Adipocyte (in vitro differentiated cells): ENCODE results near the gene AP2A1.

Experiments
- DNase-seq: peaks from one replicate; pipeline ENCODE4 v3.0.0-alpha.2; 2015; ENCODE audit warnings: low read depth
- H3K27me3 ChIP-seq: replicated peaks from 2 replicates; pipeline ENCODE4 v1.7.0; 2013; ENCODE audit warnings: mild to moderate bottlenecking, low read length, moderate library complexity; ENCODE audit not compliant: control insufficient read depth, insufficient read depth
- H3K36me3 ChIP-seq: 2 replicates; pipeline ENCODE4 v1.7.0; 2013; ENCODE audit warnings: low read length, mild to moderate bottlenecking, moderate library complexity; ENCODE audit not compliant: control insufficient read depth, insufficient read depth, severe bottlenecking
- H3K4me1 ChIP-seq: 2 replicates; pipeline ENCODE4 v1.7.0; 2013; ENCODE audit warnings: mild to moderate bottlenecking, low read length, moderate library complexity; ENCODE audit not compliant: control insufficient read depth, insufficient read depth
- H3K4me3 ChIP-seq: 2 replicates; pipeline ENCODE4 v1.7.0; 2013; ENCODE audit warnings: mild to moderate bottlenecking, low read length, moderate library complexity
- H3K9ac ChIP-seq: 2 replicates; pipeline ENCODE4 v1.7.0; 2013; ENCODE audit warnings: mild to moderate bottlenecking, low read length, moderate library complexity
- H3K9me3 ChIP-seq: 2 replicates; pipeline ENCODE4 v1.7.0; 2013; ENCODE audit warnings: mild to moderate bottlenecking, low read length, moderate library complexity; ENCODE audit not compliant: control insufficient read depth

Gene AP2A1

DNA sequence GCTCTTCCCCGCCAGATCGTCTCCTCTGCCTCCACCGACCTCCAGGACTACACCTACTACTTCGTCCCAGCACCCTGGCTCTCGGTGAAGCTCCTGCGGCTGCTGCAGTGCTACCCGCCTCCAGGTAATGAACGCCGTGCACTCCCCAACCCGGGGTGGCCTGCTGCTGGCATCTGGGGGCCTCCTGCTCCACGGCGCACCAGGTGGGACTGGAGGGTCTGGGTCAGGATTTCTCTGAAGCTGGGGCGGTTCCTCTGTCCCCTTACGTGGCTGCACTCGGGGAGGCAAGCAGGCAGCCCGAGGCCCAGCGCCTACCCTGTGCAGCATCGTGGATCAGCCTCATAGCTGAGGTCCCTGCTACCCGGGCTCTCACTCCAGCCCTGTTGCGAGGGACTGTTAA lies 28.8 kb downstream of the AP2A1 start:
- no peak for DNase-seq
- H3K9ac ChIP-seq: no peak overlapping the region
- peaks cover 14% of the 10 kb centered on the region for H3K4me1 ChIP-seq
- peaks cover 89% of the 10 kb centered on the region for H3K36me3 ChIP-seq
- no peaks in the 10 kb centered on the region for H3K27me3 ChIP-seq
- H3K4me3 ChIP-seq: no peak overlapping the region
- no peaks in the 10 kb centered on the region for H3K9me3 ChIP-seq

GRCh38 chr19:49798574-49798973 lies 31.8 kb downstream of the AP2A1 start:
- Histone ChIP-seq H3K4me1 (peaks cover 15% of the 10 kb centered on the region), H3K36me3 (peaks cover 84% of the 10 kb centered on the region), H3K9ac (no peak overlapping the region), H3K4me3 (no peak overlapping the region), H3K27me3 (no peaks in the 10 kb centered on the region), H3K9me3 (no peaks in the 10 kb centered on the region)
- DNase-seq: no peak

GRCh38 chr19:49799271-49799797 lies 32.5 kb downstream of the AP2A1 start:
- H3K27me3 ChIP-seq: no peaks in the 10 kb centered on the region
- peaks cover 85% of the 10 kb centered on the region for H3K36me3 ChIP-seq
- peaks cover 14% of the 10 kb centered on the region for H3K4me1 ChIP-seq
- H3K4me3 ChIP-seq: no peak overlapping the region
- no peak overlapping the region for H3K9ac ChIP-seq
- DNase-seq: no peak
- H3K9me3 ChIP-seq: no peaks in the 10 kb centered on the region

- Histone ChIP-seq H3K9me3 (no peaks in the 10 kb centered on the region), H3K27me3 (no peaks in the 10 kb centered on the region), H3K36me3 (peaks cover 85% of the 10 kb centered on the region), H3K4me1 (peaks cover 14% of the 10 kb centered on the region), H3K9ac (no peak overlapping the region), H3K4me3 (no peak overlapping the region)
- no peak for DNase-seq
These were observed 33.1 kb downstream of the AP2A1 start for GRCh38 chr19:49799798-49800376.

DNA sequence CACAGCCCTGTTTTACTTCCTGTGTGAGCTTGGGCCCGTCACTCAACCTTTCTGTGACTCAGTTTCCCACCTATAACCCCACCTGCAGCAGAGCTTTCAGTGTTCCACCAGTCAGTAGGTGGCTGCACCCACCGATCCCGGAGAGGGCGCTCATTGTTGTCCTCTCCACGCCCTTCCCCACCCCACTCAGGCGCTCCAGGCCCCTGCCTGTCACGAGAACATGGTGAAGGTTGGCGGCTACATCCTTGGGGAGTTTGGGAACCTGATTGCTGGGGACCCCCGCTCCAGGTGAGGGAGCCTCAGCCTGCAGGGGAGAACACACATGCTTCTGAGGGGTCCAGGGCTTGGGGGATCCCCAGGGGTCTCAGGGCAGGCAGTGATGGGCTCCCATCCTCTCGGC lies 34.0 kb downstream of the AP2A1 start:
- DNase-seq: no peak
- Histone ChIP-seq H3K9ac (no peak overlapping the region), H3K4me1 (peaks cover 14% of the 10 kb centered on the region), H3K4me3 (no peak overlapping the region), H3K36me3 (peaks cover 80% of the 10 kb centered on the region), H3K27me3 (no peaks in the 10 kb centered on the region), H3K9me3 (no peaks in the 10 kb centered on the region)

GRCh38 chr19:49801401-49801888 lies 34.6 kb downstream of the AP2A1 start:
- Histone ChIP-seq H3K4me1 (peaks cover 14% of the 10 kb centered on the region), H3K27me3 (no peaks in the 10 kb centered on the region), H3K36me3 (peaks cover 80% of the 10 kb centered on the region), H3K9me3 (no peaks in the 10 kb centered on the region), H3K9ac (peak overlapping the region; percentile 75), H3K4me3 (no peak overlapping the region)
- DNase-seq: no peak

GRCh38 chr19:49801966-49802661 lies 35.3 kb downstream of the AP2A1 start:
- Histone ChIP-seq H3K9ac (peak overlapping the region; percentile 75), H3K27me3 (no peaks in the 10 kb centered on the region), H3K36me3 (peaks cover 76% of the 10 kb centered on the region), H3K4me1 (peaks cover 14% of the 10 kb centered on the region), H3K4me3 (peak overlapping the region; percentile 55), H3K9me3 (no peaks in the 10 kb centered on the region)
- peak; percentile 77 for DNase-seq

DNA sequence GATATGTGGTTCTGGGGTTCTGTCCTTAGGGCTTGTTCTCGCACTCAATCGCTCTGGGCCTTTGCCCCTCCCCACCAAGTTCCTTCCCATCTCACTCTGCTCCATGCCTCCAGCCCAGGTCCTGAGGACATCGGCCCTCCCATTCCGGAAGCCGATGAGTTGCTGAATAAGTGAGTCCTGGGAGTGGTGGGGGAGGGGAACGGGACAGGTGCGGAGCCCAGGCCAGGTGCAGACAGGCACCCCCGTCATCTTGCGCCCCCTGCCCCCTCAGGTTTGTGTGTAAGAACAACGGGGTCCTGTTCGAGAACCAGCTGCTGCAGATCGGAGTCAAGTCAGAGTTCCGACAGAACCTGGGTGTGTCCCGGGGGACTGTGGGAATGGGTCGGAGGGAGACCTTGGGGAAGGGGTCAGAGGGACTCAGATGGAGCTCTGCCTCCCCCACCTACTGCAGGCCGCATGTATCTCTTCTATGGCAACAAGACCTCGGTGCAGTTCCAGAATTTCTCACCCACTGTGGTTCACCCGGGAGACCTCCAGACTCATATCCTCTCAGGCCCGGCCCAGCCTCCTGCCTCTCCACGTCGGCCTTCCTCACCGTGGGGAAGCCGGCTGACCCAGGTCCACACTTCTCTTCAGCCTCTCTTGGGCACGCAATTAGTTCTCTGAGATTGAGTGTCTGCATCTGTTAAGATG lies 36.2 kb downstream of the AP2A1 start:
- DNase-seq: no peak
- Histone ChIP-seq H3K9me3 (no peaks in the 10 kb centered on the region), H3K9ac (no peak overlapping the region), H3K27me3 (no peaks in the 10 kb centered on the region), H3K4me1 (peaks cover 15% of the 10 kb centered on the region), H3K4me3 (no peak overlapping the region), H3K36me3 (peaks cover 77% of the 10 kb centered on the region)

DNA sequence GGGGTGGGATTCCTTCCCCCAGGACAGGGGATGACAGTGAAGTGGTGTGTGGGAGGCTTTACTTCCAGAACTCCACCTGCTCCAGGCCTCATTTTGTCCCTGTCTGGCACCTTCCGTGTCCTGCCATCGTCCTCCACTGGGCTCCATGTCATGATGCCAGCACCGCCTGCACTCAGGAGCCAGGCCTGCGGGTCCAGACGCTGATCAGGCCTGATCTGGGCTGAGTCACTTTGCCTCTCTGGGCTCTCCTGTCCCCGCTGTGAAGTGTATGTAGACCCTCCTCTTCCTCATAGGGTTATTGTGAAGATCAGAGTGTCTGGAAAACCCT lies 36.7 kb downstream of the AP2A1 start:
- H3K9ac ChIP-seq: no peak overlapping the region
- H3K4me3 ChIP-seq: no peak overlapping the region
- H3K36me3 ChIP-seq: peaks cover 74% of the 10 kb centered on the region
- H3K9me3 ChIP-seq: no peaks in the 10 kb centered on the region
- peaks cover 20% of the 10 kb centered on the region for H3K4me1 ChIP-seq
- DNase-seq: no peak
- H3K27me3 ChIP-seq: no peaks in the 10 kb centered on the region

- Histone ChIP-seq H3K9me3 (no peaks in the 10 kb centered on the region), H3K4me3 (no peak overlapping the region), H3K4me1 (peaks cover 20% of the 10 kb centered on the region), H3K27me3 (no peaks in the 10 kb centered on the region), H3K9ac (no peak overlapping the region), H3K36me3 (peaks cover 48% of the 10 kb centered on the region)
- DNase-seq: no peak
These were observed 39.2 kb downstream of the AP2A1 start for GRCh38 chr19:49805822-49806619.

- peaks cover 18% of the 10 kb centered on the region for H3K4me1 ChIP-seq
- no peak overlapping the region for H3K9ac ChIP-seq
- no peaks in the 10 kb centered on the region for H3K9me3 ChIP-seq
- H3K36me3 ChIP-seq: peaks cover 46% of the 10 kb centered on the region
- no peak overlapping the region for H3K4me3 ChIP-seq
- no peak for DNase-seq
- no peaks in the 10 kb centered on the region for H3K27me3 ChIP-seq
These were observed 39.8 kb downstream of the AP2A1 start for GRCh38 chr19:49806620-49806959.
